ENCODE results near the gene TNRC6C.
A peak's percentile ranks its signal among the peaks of the same experiment; 100 is the strongest.
"Not testable (repeated sequence)": the region's sequence is repeated elsewhere in the genome, so short reads cannot be mapped to it uniquely, and the experiment has no call there.

TNRC6C gene

DNA sequence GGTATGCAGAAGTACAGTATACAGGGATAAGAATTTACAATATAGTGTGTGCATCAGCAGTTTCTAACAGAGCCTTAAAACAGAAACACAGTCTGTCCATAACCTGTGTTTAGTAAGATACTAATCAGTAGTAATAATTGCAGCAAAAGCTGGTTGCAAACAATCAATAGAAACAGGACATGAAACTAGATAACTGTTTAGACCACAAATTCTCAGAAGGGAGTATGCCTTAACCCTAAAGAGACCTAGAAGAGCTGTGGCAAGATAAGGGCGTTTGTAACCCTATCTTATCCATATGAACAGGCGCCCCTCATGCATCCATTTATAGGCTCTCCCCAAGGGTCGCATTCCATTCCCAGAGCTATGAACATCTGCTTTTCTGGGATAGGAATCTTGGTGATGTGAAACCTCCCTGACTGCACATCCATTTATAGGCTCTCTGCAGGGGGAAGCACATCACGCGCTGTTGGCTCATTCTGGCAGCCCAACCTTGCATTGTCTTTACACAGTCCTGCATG lies 123.9 kb downstream of the TNRC6C start:
- not testable (repeated sequence) for DNase-seq (ENCODE audit: low spot score)

DNA sequence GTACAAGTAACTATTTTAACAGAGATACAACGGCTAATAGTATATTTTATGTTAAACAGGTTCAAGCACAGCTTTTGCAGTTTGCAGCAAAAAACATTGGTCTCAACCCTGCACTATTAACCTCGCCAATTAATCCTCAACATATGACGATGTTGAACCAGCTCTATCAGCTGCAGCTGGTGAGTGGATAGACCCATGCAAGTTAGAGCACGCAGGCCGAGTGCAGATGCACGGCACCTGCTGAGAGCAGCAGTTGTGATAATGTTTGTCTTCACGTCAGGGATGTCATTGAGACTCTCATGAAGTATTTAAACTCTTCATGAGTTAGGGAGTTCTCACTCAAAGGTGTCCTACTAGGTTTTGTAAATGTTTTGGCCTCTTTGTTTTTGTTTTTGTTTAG lies 124.5 kb downstream of the TNRC6C start:
- DNase-seq (ENCODE audit: low spot score): no peak

DNA sequence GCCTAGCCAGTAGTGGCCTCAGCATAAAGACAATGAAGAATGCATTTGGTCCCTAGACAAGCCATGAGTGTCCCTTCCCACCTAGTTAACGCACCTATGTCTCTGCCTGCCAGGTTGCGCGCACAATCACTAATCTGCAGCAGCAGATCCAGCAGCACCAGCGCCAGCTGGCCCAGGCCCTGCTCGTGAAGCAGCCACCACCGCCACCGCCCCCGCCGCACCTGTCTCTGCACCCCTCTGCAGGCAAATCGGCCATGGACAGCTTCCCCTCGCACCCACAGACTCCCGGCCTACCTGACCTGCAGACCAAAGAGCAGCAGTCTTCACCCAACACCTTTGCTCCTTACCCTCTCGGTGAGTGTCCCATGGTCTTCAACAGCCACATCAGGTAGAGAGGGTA lies 128.2 kb downstream of the TNRC6C start:
- DNase-seq (ENCODE audit: low spot score): peak; percentile 31

DNA sequence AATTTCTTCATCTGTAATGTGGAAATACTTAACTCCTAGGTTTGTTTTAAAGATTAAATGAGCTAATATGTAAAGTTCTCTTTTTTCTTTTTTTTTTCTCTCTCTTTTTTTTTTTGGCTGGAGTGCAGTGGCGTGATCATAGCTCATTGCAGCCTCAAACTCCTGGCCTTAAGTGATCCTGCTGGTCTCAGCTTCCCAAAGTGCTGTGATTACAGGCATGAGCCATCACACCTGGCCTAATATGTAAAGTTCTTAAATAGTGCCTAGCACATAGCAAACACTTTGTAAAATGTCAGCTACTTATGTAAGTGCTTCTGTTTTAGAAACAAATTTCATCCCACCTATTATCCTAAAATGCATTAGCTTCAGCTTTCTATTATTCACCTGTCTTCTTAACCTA lies 130.0 kb downstream of the TNRC6C start:
- no peak for DNase-seq (ENCODE audit: low spot score)

DNA sequence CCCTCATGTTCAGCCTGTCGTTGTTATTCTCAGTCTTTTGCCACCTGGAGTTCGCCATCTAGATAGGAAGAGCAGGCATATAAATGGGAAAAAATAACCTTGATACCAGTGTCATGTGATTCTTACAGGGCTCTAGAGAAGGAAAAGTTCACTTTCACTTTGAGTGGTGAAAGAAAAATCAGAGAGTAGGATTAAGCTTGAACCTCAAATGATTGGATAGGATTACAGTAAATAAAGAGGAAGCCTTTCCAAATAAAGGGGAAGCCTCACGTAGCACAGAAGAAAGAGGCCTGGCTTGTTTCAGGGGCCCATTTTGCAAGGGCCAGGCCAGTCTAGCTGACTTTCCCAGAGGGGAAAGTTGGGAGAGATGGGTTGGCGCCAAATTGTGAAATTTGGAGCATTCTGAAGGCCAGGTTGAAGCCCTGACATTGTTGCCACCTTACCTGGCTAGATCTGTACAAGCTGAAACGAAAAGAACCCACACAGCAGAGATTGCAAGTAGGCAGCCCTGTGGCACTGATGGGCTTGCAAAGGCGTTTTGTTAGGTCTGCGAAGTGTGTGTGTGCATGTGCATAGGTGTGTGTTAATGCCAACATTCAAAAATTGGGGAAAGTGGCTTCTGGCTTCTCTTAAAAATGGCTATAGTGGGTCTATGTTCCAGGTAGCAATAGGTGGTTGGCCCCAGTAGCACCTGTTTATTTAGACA lies 131.2 kb downstream of the TNRC6C start:
- no peak for DNase-seq (ENCODE audit: low spot score)

DNA sequence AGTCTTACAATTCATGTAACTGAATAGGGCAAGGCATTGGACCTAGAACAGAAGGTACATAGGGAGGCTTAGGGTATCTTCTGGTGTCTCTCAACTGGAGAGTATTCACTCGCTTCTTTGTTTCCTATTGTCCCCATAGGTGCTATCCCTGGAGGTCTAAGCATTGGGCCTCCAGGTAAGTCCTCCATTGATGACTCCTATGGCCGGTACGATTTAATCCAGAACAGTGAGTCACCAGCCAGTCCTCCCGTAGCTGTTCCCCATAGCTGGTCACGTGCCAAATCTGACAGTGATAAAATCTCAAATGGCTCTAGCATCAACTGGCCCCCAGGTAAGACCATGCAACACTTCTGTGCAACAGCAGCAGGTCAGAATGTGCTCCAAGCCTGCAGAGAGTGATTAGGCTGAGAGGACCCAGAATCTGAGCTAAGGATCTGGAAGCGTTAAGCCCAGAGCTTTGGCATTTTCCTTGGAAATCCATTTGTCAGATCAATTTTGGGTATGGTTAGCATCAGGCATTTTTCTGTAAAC lies 134.4 kb downstream of the TNRC6C start:
- DNase-seq (ENCODE audit: low spot score): peak; percentile 18

DNA sequence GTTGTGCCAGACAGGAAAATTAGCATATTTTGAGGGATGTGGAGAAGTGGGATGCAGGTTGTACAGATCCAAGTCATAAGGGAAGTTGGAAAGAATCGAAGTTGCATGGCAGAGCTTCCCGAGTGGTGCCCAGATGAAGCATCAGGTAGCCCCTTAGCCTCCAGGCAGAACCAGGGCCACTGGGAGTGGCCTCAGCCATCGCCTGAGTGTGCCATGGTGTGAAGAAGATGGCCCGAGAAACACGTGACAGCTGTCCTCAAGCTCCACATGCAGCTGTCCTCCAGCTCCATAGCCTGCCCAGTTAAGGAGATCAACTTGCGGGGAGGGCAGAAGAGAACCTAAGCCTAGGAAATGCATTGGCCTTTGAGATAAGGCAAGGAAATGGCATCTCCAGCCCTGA lies 136.5 kb downstream of the TNRC6C start:
- peak; percentile 32 for DNase-seq (ENCODE audit: low spot score)

DNA sequence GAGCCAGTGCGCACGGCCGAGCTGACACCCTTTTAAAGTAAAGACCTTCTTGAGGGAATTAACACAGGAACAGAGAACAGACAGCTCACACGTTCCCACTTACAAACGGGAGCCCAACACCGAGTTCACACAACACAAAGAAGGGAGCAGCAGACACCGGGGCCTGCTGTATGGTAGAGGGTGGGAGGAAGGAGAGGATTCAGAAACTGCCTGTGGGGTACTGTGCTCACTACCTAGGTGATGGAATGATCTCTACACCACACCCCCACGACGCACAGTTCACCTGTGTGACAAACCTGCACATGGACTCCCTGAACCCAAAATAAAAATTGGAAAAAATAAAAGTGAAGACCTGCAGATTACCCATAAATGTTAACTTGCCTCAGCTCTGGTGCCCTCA lies 137.6 kb downstream of the TNRC6C start:
- DNase-seq (ENCODE audit: low spot score): peak; percentile 18

DNA sequence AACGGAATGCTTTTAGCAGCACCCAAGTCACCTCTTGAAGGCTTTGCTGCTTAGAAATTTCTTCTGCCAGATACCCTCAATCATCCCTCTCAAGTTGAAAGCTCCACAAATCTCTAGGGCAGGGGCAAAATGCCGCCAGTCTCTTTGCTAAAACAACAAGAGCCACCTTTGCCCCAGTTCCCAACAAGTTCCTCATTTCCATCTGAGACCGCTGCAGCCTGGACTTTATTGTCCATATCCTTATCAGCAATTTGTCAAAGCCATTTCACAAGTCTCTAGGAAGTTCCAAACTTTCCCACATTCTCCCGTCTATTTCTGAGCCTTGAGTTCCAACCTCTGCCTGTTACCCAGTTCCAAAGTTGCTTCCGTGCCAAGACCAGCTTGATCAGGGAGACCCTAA lies 142.6 kb downstream of the TNRC6C start:
- no peak for DNase-seq (ENCODE audit: low spot score)

DNA sequence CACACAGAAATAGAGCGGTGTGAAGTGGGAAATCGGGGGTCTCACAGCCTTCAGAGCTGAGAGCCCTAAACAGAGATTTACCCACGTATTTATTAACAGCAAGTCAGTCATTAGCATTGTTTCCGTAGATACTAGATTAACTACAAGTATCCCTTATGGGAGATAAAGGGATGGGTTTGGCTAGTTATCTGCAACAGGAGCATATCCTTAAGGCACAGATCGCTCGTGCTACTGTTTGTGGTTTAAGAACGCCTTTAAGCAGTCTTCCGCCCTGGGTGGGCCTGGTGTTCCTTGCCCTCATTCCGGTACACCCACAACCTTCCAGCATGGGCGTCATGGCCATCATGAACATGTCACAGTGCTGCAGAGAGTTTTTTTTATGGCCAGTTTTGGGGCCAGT lies 143.0 kb downstream of the TNRC6C start:
- no peak for DNase-seq (ENCODE audit: low spot score)

DNA sequence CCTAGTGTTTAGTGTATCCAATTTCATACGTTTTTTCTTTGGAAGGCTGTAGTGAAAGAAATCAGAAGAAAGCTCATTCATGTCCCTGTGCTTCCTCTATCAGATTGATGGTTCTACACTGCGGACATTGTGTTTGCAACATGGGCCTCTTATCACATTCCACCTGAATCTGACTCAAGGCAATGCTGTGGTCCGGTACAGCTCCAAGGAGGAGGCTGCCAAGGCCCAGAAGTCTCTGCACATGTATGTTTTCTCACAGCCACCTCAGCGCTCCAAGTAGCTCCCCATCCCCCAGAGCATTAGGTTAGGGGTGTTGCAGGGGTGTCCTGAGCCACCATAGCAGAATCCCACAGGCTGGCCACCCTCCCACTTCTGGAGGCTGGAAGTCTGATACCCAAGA lies 144.8 kb downstream of the TNRC6C start:
- DNase-seq (ENCODE audit: low spot score): peak; percentile 24

DNA sequence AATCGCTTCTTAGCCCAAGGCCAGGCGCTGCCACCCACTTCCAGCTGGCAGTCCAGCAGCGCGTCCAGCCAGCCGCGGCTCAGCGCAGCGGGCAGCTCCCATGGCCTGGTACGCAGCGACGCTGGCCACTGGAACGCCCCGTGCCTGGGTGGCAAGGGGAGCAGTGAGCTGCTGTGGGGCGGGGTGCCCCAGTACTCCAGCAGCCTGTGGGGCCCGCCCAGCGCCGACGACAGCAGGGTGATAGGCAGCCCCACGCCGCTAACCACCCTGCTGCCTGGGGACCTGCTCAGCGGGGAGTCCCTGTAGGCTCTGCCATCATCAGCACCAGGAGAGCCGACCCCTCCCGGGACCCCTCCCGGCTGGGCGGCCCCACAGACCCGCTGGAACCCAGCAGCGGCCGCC lies 146.0 kb downstream of the TNRC6C start:
- DNase-seq (ENCODE audit: low spot score): peak; percentile 50

DNA sequence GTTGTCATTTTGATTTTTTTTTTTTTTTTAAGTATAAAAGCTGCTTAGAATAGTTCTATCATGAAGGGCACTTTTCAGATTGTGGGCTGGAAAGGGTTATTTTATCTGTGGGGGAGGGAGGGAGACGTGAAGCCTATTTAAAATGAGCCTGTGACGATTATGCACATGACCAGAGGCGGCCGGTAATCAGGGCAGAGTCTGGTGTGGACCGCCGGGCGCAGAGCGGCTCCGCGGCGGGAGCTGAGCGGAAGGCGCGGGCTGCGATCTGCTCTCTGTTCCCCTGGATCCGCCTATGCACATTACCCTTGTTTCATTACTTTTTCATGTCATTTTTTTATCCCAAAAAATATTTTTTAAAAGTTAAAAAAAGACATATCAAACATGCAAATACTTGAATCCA lies 146.6 kb downstream of the TNRC6C start:
- DNase-seq (ENCODE audit: low spot score): peak; percentile 47

DNA sequence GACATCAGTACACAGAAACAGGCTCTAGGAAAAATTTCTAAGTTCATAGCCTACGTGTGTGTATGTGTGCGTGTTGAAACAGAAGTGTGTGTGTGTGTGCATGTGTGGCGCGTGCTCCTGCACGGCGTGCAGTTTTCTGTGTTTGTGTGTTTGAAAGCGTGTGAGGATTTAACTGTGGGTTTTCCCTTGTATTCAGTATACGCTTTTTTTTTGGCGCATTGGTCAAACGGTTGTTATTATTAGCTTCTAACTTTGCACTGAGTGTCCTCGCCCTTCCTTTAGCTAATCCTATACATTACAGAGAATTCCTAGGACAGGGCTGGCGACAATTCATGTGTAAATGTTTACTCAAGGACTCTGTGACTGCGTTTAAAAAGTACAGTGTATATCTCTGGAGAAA lies 147.0 kb downstream of the TNRC6C start:
- DNase-seq (ENCODE audit: low spot score): no peak

DNA sequence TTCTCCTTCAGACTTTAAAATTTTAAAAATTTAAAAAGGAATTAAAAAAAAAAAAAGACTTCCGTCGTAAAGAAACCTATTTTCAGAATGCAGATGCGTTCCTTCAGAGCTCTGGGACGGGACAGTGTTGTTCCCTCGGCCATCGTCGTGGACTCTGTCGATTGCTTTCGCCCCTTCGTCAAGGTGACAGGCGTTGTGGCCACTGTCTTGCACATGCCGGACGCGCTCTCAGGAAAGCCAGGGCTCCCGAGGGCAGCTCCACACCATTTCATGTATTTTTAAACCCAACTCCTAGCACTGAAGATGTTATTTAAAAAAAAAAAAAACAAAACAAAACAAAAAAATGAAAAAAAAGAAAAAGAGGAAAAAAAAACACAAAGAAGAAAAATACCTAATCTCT lies 147.7 kb downstream of the TNRC6C start:
- peak; percentile 28 for DNase-seq (ENCODE audit: low spot score)

DNA sequence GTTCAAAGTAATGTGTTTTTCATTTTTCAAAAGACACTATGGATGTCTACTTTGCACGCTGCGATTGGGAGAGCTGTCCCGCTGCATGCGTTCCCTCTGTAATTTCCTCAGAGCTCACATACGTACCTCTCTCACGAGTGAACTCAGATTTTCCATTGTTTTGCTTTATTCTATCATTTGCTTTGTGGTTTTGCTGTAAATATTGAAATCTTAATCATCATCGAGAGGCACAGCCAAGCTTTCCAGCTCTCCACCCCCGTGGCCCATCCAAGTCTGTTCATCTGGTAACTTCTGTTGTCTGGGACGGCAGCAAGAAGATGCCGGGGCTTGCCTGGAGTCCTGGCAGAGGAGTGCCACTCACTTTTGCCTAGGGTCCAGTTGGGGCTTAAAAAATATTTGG lies 149.0 kb downstream of the TNRC6C start:
- peak; percentile 26 for DNase-seq (ENCODE audit: low spot score)

DNA sequence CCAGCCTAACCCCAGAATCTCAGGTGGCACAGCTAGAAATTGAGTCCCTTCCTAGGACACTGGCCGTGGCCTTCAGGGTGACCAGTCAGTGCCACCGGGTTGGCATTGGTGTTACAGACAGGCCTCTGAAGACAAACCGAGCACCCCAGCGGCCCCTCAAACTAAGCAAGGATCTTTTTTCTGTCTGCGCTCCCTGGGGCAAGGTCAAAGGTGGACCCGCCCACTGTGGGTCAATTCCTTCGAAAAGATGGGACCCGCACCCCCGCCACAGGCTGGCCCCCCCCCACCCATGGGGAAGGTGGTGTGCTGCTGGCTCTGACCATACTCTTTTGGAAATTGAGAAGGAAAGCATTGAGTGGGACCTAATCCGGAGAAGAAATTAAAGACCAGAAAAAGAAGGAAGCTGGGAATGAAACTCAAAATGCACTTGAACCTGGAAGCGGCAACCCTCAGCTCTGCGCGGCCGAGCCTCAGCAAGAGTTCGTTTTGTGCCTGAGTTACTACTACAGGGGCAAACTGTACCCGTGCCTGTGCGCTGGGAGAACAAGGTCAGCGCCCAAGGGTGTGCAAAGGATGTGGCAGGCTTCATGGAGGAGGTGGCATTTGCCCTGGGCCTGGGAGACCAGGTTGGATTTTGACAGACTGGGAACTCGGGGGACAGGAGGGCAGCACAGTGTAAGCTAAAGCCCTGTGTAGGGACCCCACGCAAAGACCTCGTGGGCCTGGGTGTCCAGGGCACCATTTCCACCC lies 149.6 kb downstream of the TNRC6C start:
- DNase-seq (ENCODE audit: low spot score): peak; percentile 26

DNA sequence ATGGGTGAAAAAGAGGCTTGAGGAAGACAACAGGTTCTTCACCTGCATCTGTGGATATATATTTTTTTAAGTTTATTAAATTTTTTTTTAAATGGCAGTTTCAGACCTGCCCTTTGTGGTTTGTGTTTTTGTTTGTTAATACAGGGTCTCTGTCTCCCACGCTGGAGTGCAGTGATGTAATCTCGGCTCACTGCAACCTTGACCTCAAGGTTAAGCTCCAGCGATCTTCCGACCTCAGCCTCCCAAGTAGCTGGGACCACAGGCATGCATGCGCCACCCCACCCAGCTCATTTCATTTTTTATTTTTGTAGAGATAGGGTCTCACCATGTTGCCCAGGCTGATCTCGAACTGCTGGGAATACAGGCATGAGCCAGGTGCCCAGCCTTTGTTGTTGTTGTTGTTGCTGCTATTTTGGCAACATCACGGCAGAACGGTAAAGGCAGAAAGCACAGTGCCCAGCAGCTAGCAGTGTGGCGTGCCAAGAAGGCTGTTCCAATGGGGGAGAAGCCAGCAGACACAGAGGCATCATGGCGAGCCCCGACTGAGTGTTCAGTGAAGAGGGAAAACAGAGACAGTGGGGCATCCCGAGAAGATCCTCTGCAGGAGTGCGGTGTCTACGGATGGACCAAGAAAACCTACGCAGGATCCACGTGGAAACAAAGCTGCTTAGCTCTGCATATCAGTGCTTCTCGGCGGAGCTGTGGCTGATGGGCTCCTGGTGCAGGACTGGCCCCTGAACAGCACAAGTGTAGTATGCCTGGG lies 150.4 kb downstream of the TNRC6C start:
- DNase-seq (ENCODE audit: low spot score): peak; percentile 30

DNA sequence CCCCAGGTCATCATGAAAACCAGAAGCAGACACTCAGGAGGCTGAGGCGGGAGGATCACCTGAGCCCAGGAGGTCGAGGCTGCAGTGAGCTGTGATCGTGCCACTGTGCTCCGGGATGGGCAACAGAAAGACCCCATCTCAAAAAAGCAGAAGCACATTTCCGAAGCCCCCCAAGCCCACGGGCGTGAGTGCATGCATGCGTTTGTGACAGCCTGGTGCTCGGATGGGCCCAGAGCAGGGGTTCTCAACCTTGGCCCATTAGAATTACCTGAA lies 150.9 kb downstream of the TNRC6C start:
- DNase-seq (ENCODE audit: low spot score): no peak

DNA sequence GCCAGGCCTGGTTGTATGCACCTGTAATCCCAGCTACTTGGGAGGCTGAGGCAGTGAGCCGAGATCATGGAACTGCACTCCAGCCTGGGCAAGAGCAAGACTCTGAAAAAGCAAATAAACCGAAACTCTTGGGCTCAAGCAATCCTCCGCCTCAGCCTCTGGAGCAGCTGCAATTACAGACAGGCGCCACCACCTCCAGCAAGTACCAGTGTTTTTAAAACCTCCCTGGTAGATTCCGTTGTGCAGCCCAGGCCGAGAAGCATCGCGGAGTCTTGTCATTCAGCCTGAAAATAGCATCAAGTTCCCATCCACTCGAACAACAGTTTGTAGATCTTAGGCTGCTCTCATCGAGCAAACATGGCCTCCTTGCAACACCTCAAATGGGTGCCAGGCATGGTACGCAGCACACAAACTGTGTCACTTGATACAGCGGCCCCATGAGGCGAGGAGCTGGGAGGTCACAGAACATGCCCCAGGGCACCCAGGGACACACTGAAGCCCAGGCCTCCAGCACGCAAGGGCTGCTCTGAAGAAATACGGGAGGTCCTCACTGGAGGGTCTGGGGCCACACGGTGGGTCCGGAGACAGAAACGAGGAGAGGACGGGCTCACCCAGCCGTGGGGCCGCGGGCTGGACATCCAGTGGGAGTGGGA lies 152.0 kb downstream of the TNRC6C start:
- peak; percentile 47 for DNase-seq (ENCODE audit: low spot score)

DNA sequence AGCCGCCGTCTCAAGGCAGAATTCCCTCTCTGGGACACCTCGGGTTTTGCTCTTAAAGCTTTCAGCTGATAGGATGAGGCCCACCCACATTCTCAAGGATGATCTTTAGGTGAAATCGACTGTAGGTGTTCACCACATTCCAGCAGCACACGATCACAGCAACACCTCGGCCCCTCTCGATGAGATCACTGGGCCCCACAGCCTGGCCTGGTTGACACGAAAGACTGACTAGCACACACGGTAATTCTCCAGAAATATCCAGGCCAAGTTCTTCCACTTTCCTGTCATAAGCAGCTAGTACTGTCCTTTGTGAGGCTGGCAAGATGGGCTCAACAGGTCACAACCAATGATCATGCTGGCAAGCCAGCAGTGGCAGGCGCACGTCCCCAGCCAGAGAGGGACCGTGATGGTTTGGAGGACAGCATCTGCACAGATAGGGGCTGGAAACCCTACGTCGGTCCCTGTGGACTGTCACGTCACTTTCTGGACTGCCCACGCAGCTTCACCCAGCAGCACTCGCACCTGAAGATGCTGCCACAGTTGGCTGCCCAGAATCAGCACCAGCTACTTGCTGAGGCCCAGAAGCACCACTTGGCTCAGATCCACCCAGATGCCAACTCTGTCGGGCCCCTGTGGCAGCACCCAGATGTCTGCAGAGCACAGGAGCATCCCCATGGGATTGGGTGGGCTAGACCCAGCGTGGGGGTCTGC lies 152.7 kb downstream of the TNRC6C start:
- peak; percentile 54 for DNase-seq (ENCODE audit: low spot score)
